Neural progenitor cell (in vitro differentiated cells): ENCODE results near the gene PSG6.
"Not testable (repeated sequence)": the region's sequence is repeated elsewhere in the genome, so short reads cannot be mapped to it uniquely, and the experiment has no call there.

Experiments used
- CTCF ChIP-seq: fragments of 200-600 bp; sonication (generic); IDR thresholded peaks from 2 replicates; pipeline ENCODE4 v1.5.1; 2017; ENCODE audit warnings: antibody characterized with exemption, mild to moderate bottlenecking
- EZH2 ChIP-seq: fragments of 200-600 bp; sonication (generic); IDR thresholded peaks from 2 replicates; pipeline ENCODE4 v1.6.1; 2017; ENCODE audit warnings: antibody characterized with exemption, mild to moderate bottlenecking, moderate library complexity

GRCh38 chr19:42897729-42898128 lies 20.0 kb downstream of the PSG6 start:
- TF ChIP-seq CTCF, EZH2: not testable (repeated sequence)
